H9 (cell line): ENCODE measurements around the gene ERP29. TPM values are rescaled to one million over a fixed set of nuclear protein-coding genes. Genes with fewer than 3 reads are reported as not detected.

ENCODE experiments used
- DNase-seq: peaks from one replicate; pipeline ENCODE4 v3.0.0-alpha.2; 2017
- H2AFZ ChIP-seq: one replicate; pipeline ENCODE4 v1.6.1; 2013; ENCODE audit warnings: mild to moderate bottlenecking, low read length, control low read depth, moderate library complexity
- H2AK5ac ChIP-seq: 2 replicates; pipeline ENCODE4 v1.6.1; 2013; ENCODE audit warnings: low read length, control low read depth, mixed read lengths; ENCODE audit not compliant: insufficient read length
- H2BK120ac ChIP-seq: one replicate; pipeline ENCODE4 v1.6.1; 2013; ENCODE audit warnings: low read depth, mild to moderate bottlenecking, low read length, control low read depth, inconsistent platforms; ENCODE audit not compliant: poor library complexity, severe bottlenecking
- H2BK12ac ChIP-seq: 2 replicates; pipeline ENCODE4 v1.6.1; 2013; ENCODE audit warnings: low read length, control low read depth, mixed read lengths, low read depth; ENCODE audit not compliant: insufficient read length
- H2BK15ac ChIP-seq: 2 replicates; pipeline ENCODE4 v1.6.1; 2013; ENCODE audit warnings: low read depth, low read length, control low read depth
- H2BK20ac ChIP-seq: one replicate; pipeline ENCODE4 v1.6.1; 2013; ENCODE audit warnings: low read depth, mild to moderate bottlenecking, low read length, control low read depth, inconsistent platforms; ENCODE audit not compliant: poor library complexity, severe bottlenecking
- H2BK5ac ChIP-seq: 2 replicates; pipeline ENCODE4 v1.6.1; 2013; ENCODE audit warnings: low read length, control low read depth, mixed read lengths; ENCODE audit not compliant: insufficient read length
- H3K14ac ChIP-seq: 2 replicates; pipeline ENCODE4 v1.6.1; 2013; ENCODE audit warnings: low read length, control low read depth; ENCODE audit not compliant: insufficient read depth
- H3K18ac ChIP-seq: 2 replicates; pipeline ENCODE4 v1.6.1; 2013; ENCODE audit warnings: low read depth, mild to moderate bottlenecking, mixed read lengths, low read length, control low read depth; ENCODE audit not compliant: insufficient read length
- H3K23ac ChIP-seq: 2 replicates; pipeline ENCODE4 v1.6.1; 2013; ENCODE audit warnings: low read length, control low read depth, mixed read lengths, low read depth; ENCODE audit not compliant: insufficient read length
- H3K23me2 ChIP-seq: 2 replicates; pipeline ENCODE4 v1.6.1; 2013; ENCODE audit warnings: low read depth, mild to moderate bottlenecking, mixed read lengths, low read length, control low read depth; ENCODE audit not compliant: insufficient read length, poor library complexity, severe bottlenecking
- H3K27ac ChIP-seq: 2 replicates; pipeline ENCODE4 v1.5.1; 2013; ENCODE audit warnings: low read length, control low read depth, mixed read lengths, low read depth; ENCODE audit not compliant: insufficient read length
- H3K27me3 ChIP-seq: 2 replicates; pipeline ENCODE4 v1.6.1; 2013; ENCODE audit warnings: low read length, control low read depth, inconsistent platforms; ENCODE audit not compliant: insufficient read depth
- H3K4ac ChIP-seq: 2 replicates; pipeline ENCODE4 v1.6.1; 2013; ENCODE audit warnings: low read depth, mild to moderate bottlenecking, control low read depth, inconsistent platforms, low read length, moderate library complexity
- H3K4me1 ChIP-seq: 2 replicates; pipeline ENCODE4 v1.6.1; 2013; ENCODE audit warnings: low read length, control low read depth, inconsistent platforms; ENCODE audit not compliant: insufficient read depth
- H3K4me2 ChIP-seq: 2 replicates; pipeline ENCODE4 v1.6.1; 2013; ENCODE audit warnings: low read length, control low read depth, mixed read lengths; ENCODE audit not compliant: insufficient read length, insufficient read depth
- H3K56ac ChIP-seq: 2 replicates; pipeline ENCODE4 v1.6.1; 2013; ENCODE audit warnings: low read depth, mild to moderate bottlenecking, mixed read lengths, low read length, control low read depth; ENCODE audit not compliant: insufficient read length
- H3K79me1 ChIP-seq: 2 replicates; pipeline ENCODE4 v1.6.1; 2013; ENCODE audit warnings: low read depth, mild to moderate bottlenecking, moderate library complexity, low read length, control low read depth, inconsistent platforms; ENCODE audit not compliant: insufficient read depth, poor library complexity, severe bottlenecking
- H3K79me2 ChIP-seq: 2 replicates; pipeline ENCODE4 v1.6.1; 2013; ENCODE audit warnings: low read length, control low read depth, inconsistent platforms; ENCODE audit not compliant: insufficient read depth
- H3K9ac ChIP-seq: 2 replicates; pipeline ENCODE4 v1.6.1; 2013; ENCODE audit warnings: low read length, control low read depth, mixed read lengths; ENCODE audit not compliant: insufficient read length; ENCODE audit errors: extremely low read depth
- H3K9me3 ChIP-seq: one replicate; pipeline ENCODE4 v1.6.1; 2013; ENCODE audit warnings: low read depth, low read length, inconsistent platforms; ENCODE audit not compliant: control insufficient read depth
- H3T11ph ChIP-seq: one replicate; pipeline ENCODE4 v1.6.1; 2013; ENCODE audit warnings: mild to moderate bottlenecking, low read length, control low read depth, inconsistent platforms
- H4K20me1 ChIP-seq: one replicate; pipeline ENCODE4 v1.6.1; 2013; ENCODE audit not compliant: control insufficient read depth, insufficient read length, insufficient read depth
- H4K5ac ChIP-seq: 2 replicates; pipeline ENCODE4 v1.6.1; 2013; ENCODE audit warnings: low read depth, mild to moderate bottlenecking, mixed read lengths, low read length, control low read depth; ENCODE audit not compliant: insufficient read length
- H4K8ac ChIP-seq: replicated peaks from 2 replicates; pipeline ENCODE4 v1.6.1; 2013; ENCODE audit warnings: low read length, control low read depth, mixed read lengths, low read depth; ENCODE audit not compliant: insufficient read length
- H4K91ac ChIP-seq: 2 replicates; pipeline ENCODE4 v1.6.1; 2013; ENCODE audit warnings: low read depth, mild to moderate bottlenecking, moderate library complexity, mixed read lengths, low read length, control low read depth; ENCODE audit not compliant: insufficient read length
- H3K27ac Mint-ChIP-seq, 3 experiments: 2 replicates in 2 of 3; 3 replicates in 1 of 3; pipeline ENCODE4 v1.8.0; 2020 to 2021; ENCODE audit warnings: mixed read lengths in 3 of 3, mild to moderate bottlenecking in 1 of 3, moderate library complexity in 1 of 3
- H3K27me3 Mint-ChIP-seq: 2 replicates; pipeline ENCODE4 v1.8.0; 2021; ENCODE audit warnings: low read depth, mild to moderate bottlenecking, moderate library complexity, mixed read lengths
- H3K36me3 Mint-ChIP-seq, 3 experiments: 2 replicates in 2 of 3; 3 replicates in 1 of 3; pipeline ENCODE4 v1.8.0; 2020 to 2021; ENCODE audit warnings: low read depth in 3 of 3, mixed read lengths in 3 of 3; ENCODE audit not compliant: insufficient read depth in 1 of 3
- H3K4me1 Mint-ChIP-seq, 2 experiments: 2 replicates each; pipeline ENCODE4 v1.8.0; 2020; ENCODE audit warnings: mixed read lengths in 2 of 2
- H3K4me3 Mint-ChIP-seq, 2 experiments: 2 replicates in 1 of 2; 3 replicates in 1 of 2; pipeline ENCODE4 v1.8.0; 2020 to 2021; ENCODE audit warnings: mild to moderate bottlenecking in 2 of 2, mixed read lengths in 2 of 2, moderate library complexity in 1 of 2
- H3K9me3 Mint-ChIP-seq, 2 experiments: 2 replicates in 1 of 2; 3 replicates in 1 of 2; pipeline ENCODE4 v1.8.0; 2020; ENCODE audit warnings: mild to moderate bottlenecking in 2 of 2, mixed read lengths in 2 of 2, moderate library complexity in 1 of 2
- CTCF ChIP-seq: fragments of 200-600 bp; sonication (generic); conservative IDR thresholded peaks from 3 replicates; pipeline ENCODE4 v1.8.0; 2021; ENCODE audit warnings: antibody characterized with exemption, mild to moderate bottlenecking
- WGBS: extraction: QIAGEN DNeasy Blood & Tissue Kit; methylation state at CpG from one replicate; pipeline ENCODE4 v1.1.7; 2013; ENCODE audit warnings: missing lambda C conversion rate, low lambda C conversion rate, mixed read lengths; ENCODE audit not compliant: insufficient read length; ENCODE audit errors: extremely low coverage; 5-methylcytosine and 5-hydroxymethylcytosine counted together
- total RNA-seq: library from RNA; stranded (reverse); gene quantifications from 2 replicates; pipeline ENCODE4 v1.2.1, GENCODE V29; 2021

The ERP29 gene
- total RNA-seq, 1 experiment from 2014 or later = 160 TPM

- H3K9me3 Mint-ChIP-seq = peaks cover 22 to 24% of the 10 kb centered on the region in 2 experiments
- Histone ChIP-seq H3K79me2 (no peaks in the 10 kb centered on the region), H3K79me1 (no peaks in the 10 kb centered on the region), H3K27ac (no peak overlapping the region), H3K18ac (no peak overlapping the region), H3K9ac (no peak overlapping the region), H3K14ac (no peak overlapping the region), H2BK20ac (no peak overlapping the region), H2AFZ (no peak overlapping the region), H4K20me1 (no peaks in the 10 kb centered on the region), H3K56ac (no peak overlapping the region), H4K91ac (no peak overlapping the region), H2BK5ac (no peak overlapping the region), H4K8ac (no peak overlapping the region), H3T11ph (no peak overlapping the region), H2BK120ac (no peak overlapping the region), H3K4me1 (no peaks in the 10 kb centered on the region), H3K4ac (no peak overlapping the region), H2BK15ac (no peak overlapping the region), H2BK12ac (no peak overlapping the region), H4K5ac (no peak overlapping the region), H3K9me3 (no peaks in the 10 kb centered on the region), H3K27me3 (no peaks in the 10 kb centered on the region), H3K4me2 (no peak overlapping the region), H3K23ac (no peak overlapping the region), H2AK5ac (no peak overlapping the region), H3K23me2 (no peaks in the 10 kb centered on the region)
- H3K36me3 Mint-ChIP-seq = peaks cover 9 to 22% (median 17%) of the 10 kb centered on the region in 3 experiments
- WGBS = no CpG with 5 or more reads among the region's 1 CpG
- H3K27ac Mint-ChIP-seq = peak overlapping the region in 1 of 3 experiments; percentile 76; a peak in 1 of 7 replicates
- DNase-seq = no peak
- H3K4me1 Mint-ChIP-seq = peaks cover 3 to 8% of the 10 kb centered on the region in 2 experiments; a peak in 2 of 4 replicates
- no peaks in the 10 kb centered on the region; the same call in none of the 2 replicates for H3K27me3 Mint-ChIP-seq
- TF ChIP-seq CTCF = no peak
- no peak overlapping the region for H3K4me3 Mint-ChIP-seq
Measured at GRCh38 chr12:111964935-111965334, 48.3 kb upstream of the ERP29 start.
